Measurements from ENCODE around the gene ARHGAP15.

GRCh38 chr2:143219266-143219665 lies 90.0 kb downstream of the ARHGAP15 start:
- TF ChIP-seq POLR2A (IDR thresholded peaks at IDR 0.05): no peak
- no peak for TF ChIP-seq CTCF (IDR thresholded peaks at IDR 0.05)
- TF ChIP-seq POLR2AphosphoS5 (IDR thresholded peaks at IDR 0.05): no peak

Data from suprapubic skin (tissue), 4 donors.